IMR-90 (cell line): ENCODE data around the gene C11orf58. TPM values are rescaled to one million over a fixed set of nuclear protein-coding genes. Genes with fewer than 3 reads are reported as not detected.

Experiments used
- ATAC-seq: fragments of 200-7000 bp; cut with Tn5 transposase; 2 replicates; pipeline ENCODE4 v1.9.1; 2020; ENCODE audit warnings: low read depth, mild to moderate bottlenecking, moderate library complexity
- BruUV-seq: library from RNA; stranded (reverse); fragments of 400-500 nt; replicated peaks from 2 replicates; lab custom pipeline; 2021; lab: Mats Ljungman, UMichigan
- CTCF ChIA-PET: fragments of 300-600 bp; formaldehyde crosslinking; extraction: SDS; loops from one replicate; lab custom pipeline; 2021; ENCODE audit warnings: antibody characterized with exemption; lab: Yijun Ruan, JAX
- POLR2A ChIA-PET: fragments of 300-600 bp; sonication (Branson Sonifier 250); formaldehyde crosslinking; loops from one replicate; lab custom pipeline; 2022; ENCODE audit warnings: antibody characterized with exemption; ENCODE audit not compliant: unreplicated experiment; lab: Charles Lee
- DNase-seq: peaks from one replicate; pipeline ENCODE4 v3.0.0; 2013
- H2AFZ ChIP-seq: replicated peaks from 2 replicates; pipeline ENCODE3; 2013; ENCODE audit warnings: low read length, mild to moderate bottlenecking; ENCODE audit not compliant: poor library complexity
- H2AK5ac ChIP-seq: 2 replicates; pipeline ENCODE4 v1.6.1; 2013; ENCODE audit warnings: low read depth, low read length, inconsistent platforms
- H2AK9ac ChIP-seq: replicated peaks from 2 replicates; pipeline ENCODE3; 2013; ENCODE audit warnings: mild to moderate bottlenecking, low read depth, low read length, moderate library complexity; ENCODE audit not compliant: poor library complexity
- H2BK120ac ChIP-seq: 2 replicates; pipeline ENCODE4 v1.6.1; 2013; ENCODE audit warnings: low read depth, low read length, inconsistent platforms
- H2BK15ac ChIP-seq: 3 replicates; pipeline ENCODE4 v1.6.1; 2013; ENCODE audit warnings: low read depth, low read length, inconsistent platforms
- H2BK20ac ChIP-seq: 2 replicates; pipeline ENCODE4 v1.6.1; 2013; ENCODE audit warnings: low read depth, mild to moderate bottlenecking, inconsistent platforms, low read length, moderate library complexity
- H2BK5ac ChIP-seq: 2 replicates; pipeline ENCODE4 v1.6.1; 2013; ENCODE audit warnings: mild to moderate bottlenecking, low read depth, low read length, inconsistent platforms; ENCODE audit not compliant: poor library complexity, severe bottlenecking
- H3K14ac ChIP-seq: replicated peaks from 2 replicates; pipeline ENCODE4 v1.6.1; 2013; ENCODE audit warnings: low read depth, low read length, inconsistent platforms
- H3K18ac ChIP-seq: 2 replicates; pipeline ENCODE4 v1.6.1; 2013; ENCODE audit warnings: low read depth, low read length, control low read depth
- H3K23ac ChIP-seq: 2 replicates; pipeline ENCODE4 v1.6.1; 2013; ENCODE audit warnings: low read depth, low read length, inconsistent platforms
- H3K27ac ChIP-seq: 2 replicates; pipeline ENCODE4 v1.5.1; 2013; ENCODE audit warnings: mild to moderate bottlenecking, control low read depth, low read length; ENCODE audit not compliant: insufficient read depth
- H3K27me3 ChIP-seq: 2 replicates; pipeline ENCODE4 v1.6.1; 2013; ENCODE audit warnings: low read length; ENCODE audit not compliant: control insufficient read depth, insufficient read depth
- H3K36me3 ChIP-seq: 2 replicates; pipeline ENCODE4 v1.6.1; 2013; ENCODE audit warnings: low read length, mixed read lengths; ENCODE audit not compliant: control insufficient read depth, insufficient read depth
- H3K4ac ChIP-seq: 2 replicates; pipeline ENCODE4 v1.6.1; 2013; ENCODE audit warnings: low read depth, low read length, inconsistent platforms
- H3K4me1 ChIP-seq: 2 replicates; pipeline ENCODE4 v1.6.1; 2013; ENCODE audit warnings: low read length, mixed read lengths; ENCODE audit not compliant: control insufficient read depth, insufficient read depth
- H3K4me2 ChIP-seq: 2 replicates; pipeline ENCODE4 v1.6.1; 2013; ENCODE audit warnings: low read depth, mild to moderate bottlenecking, control low read depth, low read length, moderate library complexity
- H3K4me3 ChIP-seq: 2 replicates; pipeline ENCODE4 v1.5.1; 2013; ENCODE audit warnings: low read depth, mild to moderate bottlenecking, control low read depth, low read length, moderate library complexity; ENCODE audit not compliant: insufficient read depth
- H3K56ac ChIP-seq: 2 replicates; pipeline ENCODE4 v1.6.1; 2013; ENCODE audit warnings: low read length, inconsistent platforms; ENCODE audit not compliant: insufficient read depth; ENCODE audit errors: extremely low read depth
- H3K79me1 ChIP-seq, 2 experiments: 2 replicates each; pipeline ENCODE4 v1.6.1; 2013; ENCODE audit warnings: low read length in 2 of 2, inconsistent platforms in 1 of 2, low read depth in 1 of 2
- H3K9ac ChIP-seq: 2 replicates; pipeline ENCODE4 v1.6.1; 2013; ENCODE audit warnings: low read depth, low read length, control low read depth
- H3K9me1 ChIP-seq: 2 replicates; pipeline ENCODE4 v1.6.1; 2013; ENCODE audit warnings: low read length, inconsistent platforms; ENCODE audit not compliant: insufficient read depth
- H3K9me3 ChIP-seq: 2 replicates; pipeline ENCODE4 v1.6.1; 2013; ENCODE audit warnings: low read length; ENCODE audit not compliant: control insufficient read depth, insufficient read depth
- H4K20me1 ChIP-seq: 2 replicates; pipeline ENCODE4 v1.6.1; 2013; ENCODE audit warnings: low read length, inconsistent platforms; ENCODE audit not compliant: insufficient read depth
- H4K5ac ChIP-seq: 2 replicates; pipeline ENCODE4 v1.6.1; 2013; ENCODE audit warnings: mild to moderate bottlenecking, low read depth, low read length, control low read depth
- H4K8ac ChIP-seq, 2 experiments: 2 replicates each; pipeline ENCODE4 v1.6.1; 2013; ENCODE audit warnings: low read depth in 2 of 2, low read length in 2 of 2, control low read depth in 1 of 2, inconsistent platforms in 1 of 2
- H4K91ac ChIP-seq: 2 replicates; pipeline ENCODE4 v1.6.1; 2013; ENCODE audit warnings: low read depth, low read length, inconsistent platforms; ENCODE audit not compliant: insufficient read depth
- BHLHE40 ChIP-seq: fragments of 150-350 bp; IDR thresholded peaks from 2 replicates; pipeline ENCODE4 v1.6.1; 2016; ENCODE audit warnings: mild to moderate bottlenecking, low read depth, low read length
- CEBPB ChIP-seq: IDR thresholded peaks from 2 replicates; pipeline ENCODE4 v1.6.1; 2012; ENCODE audit warnings: low read depth, low read length, improper control_type of control experiment
- CHD1 ChIP-seq: IDR thresholded peaks from 2 replicates; pipeline ENCODE4 v1.6.1; 2012; ENCODE audit warnings: low read depth, low read length, improper control_type of control experiment
- FOS ChIP-seq: fragments of 150-350 bp; IDR thresholded peaks from 2 replicates; pipeline ENCODE4 v1.6.1; 2016; ENCODE audit warnings: low read depth, low read length
- MAFK ChIP-seq: IDR thresholded peaks from 2 replicates; pipeline ENCODE4 v1.6.1; 2012; ENCODE audit warnings: low read depth, low read length, improper control_type of control experiment
- MAZ ChIP-seq: IDR thresholded peaks from 2 replicates; pipeline ENCODE4 v1.6.1; 2012; ENCODE audit warnings: low read depth, mild to moderate bottlenecking, low read length, improper control_type of control experiment, moderate library complexity, borderline replicate concordance
- MXI1 ChIP-seq: IDR thresholded peaks from 2 replicates; pipeline ENCODE4 v1.6.1; 2012; ENCODE audit warnings: low read depth, mild to moderate bottlenecking, low read length, moderate library complexity, borderline replicate concordance
- NFE2L2 ChIP-seq: fragments of 150-350 bp; IDR thresholded peaks from 2 replicates; pipeline ENCODE4 v1.6.1; 2016; ENCODE audit warnings: low read depth, mild to moderate bottlenecking, low read length
- POLR2A ChIP-seq: IDR thresholded peaks from 2 replicates; pipeline ENCODE4 v1.6.1; 2012; ENCODE audit warnings: mild to moderate bottlenecking, low read depth, low read length
- RAD21 ChIP-seq: IDR thresholded peaks from 2 replicates; pipeline ENCODE4 v1.6.1; 2012; ENCODE audit warnings: low read length, improper control_type of control experiment
- RCOR1 ChIP-seq: IDR thresholded peaks from 2 replicates; pipeline ENCODE4 v1.6.1; 2012; ENCODE audit warnings: mild to moderate bottlenecking, low read length, improper control_type of control experiment; ENCODE audit not compliant: insufficient replicate concordance
- RFX5 ChIP-seq: IDR thresholded peaks from 2 replicates; pipeline ENCODE4 v1.8.0; 2012; ENCODE audit warnings: low read depth, mild to moderate bottlenecking, low read length, moderate library complexity
- SMC3 ChIP-seq: fragments of 150-350 bp; IDR thresholded peaks from 2 replicates; pipeline ENCODE4 v1.6.1; 2016; ENCODE audit warnings: low read depth, mild to moderate bottlenecking, antibody characterized with exemption, low read length, moderate library complexity
- WGBS, 2 experiments: methylation state at CpG; one replicate each; pipeline versions ENCODE4 v1.1.5 to v1.1.7; 2013; ENCODE audit warnings: missing lambda C conversion rate in 2 of 2; ENCODE audit not compliant: insufficient read length in 1 of 2; ENCODE audit errors: extremely low coverage in 2 of 2; 5-methylcytosine and 5-hydroxymethylcytosine counted together
- dilution Hi-C: fragments of 300-500 bp; cut with HindIII; formaldehyde crosslinking; loops from one replicate; pipeline ENCODE4 v1.14.3; 2018; ENCODE audit warnings: low sequenced_read_pairs; ENCODE audit not compliant: unreplicated experiment
- in situ Hi-C: fragments of 300-500 bp; cut with MboI; formaldehyde crosslinking; loops from 3 replicates; pipeline ENCODE4 v1.14.3; 2019; ENCODE audit warnings: low sequenced_read_pairs, inconsistent platforms, mixed read lengths
- intact Hi-C: fragments of 100-400 bp; cut with micrococcal nuclease; formaldehyde crosslinking; loops from 2 replicates; pipeline ENCODE4 v1.10.0; 2022
- polyA plus RNA-seq, 3 experiments: library from polyadenylated mRNA; depleted of rRNA; stranded (reverse); fragments of >200 nt; gene quantifications; 2 replicates each; pipeline ENCODE4 v1.2.3, GENCODE V29; 2012; ENCODE audit warnings: low replicate concordance in 1 of 3
- total RNA-seq: library from RNA; depleted of rRNA; stranded (reverse); fragments of >200 nt; gene quantifications from 2 replicates; pipeline ENCODE4 v1.2.3, GENCODE V29; 2012
- TF ChIP-seq, protein P1 (sequence below): conservative IDR thresholded peaks from 2 replicates; pipeline ENCODE4 v1.5.1; 2012; ENCODE audit warnings: mild to moderate bottlenecking, low read depth, low read length, improper control_type of control experiment
- TF ChIP-seq, protein P2 (sequence below): fragments of 150-350 bp; IDR thresholded peaks from 2 replicates; pipeline ENCODE4 v1.6.1; 2016; ENCODE audit warnings: low read depth, mild to moderate bottlenecking, low read length, moderate library complexity, borderline replicate concordance

C11orf58 gene
- total and polyA plus RNA-seq, 2 of the 4 experiments (the other 2 are of a cell fraction) = 53.8 to 67.8 TPM

DNA sequence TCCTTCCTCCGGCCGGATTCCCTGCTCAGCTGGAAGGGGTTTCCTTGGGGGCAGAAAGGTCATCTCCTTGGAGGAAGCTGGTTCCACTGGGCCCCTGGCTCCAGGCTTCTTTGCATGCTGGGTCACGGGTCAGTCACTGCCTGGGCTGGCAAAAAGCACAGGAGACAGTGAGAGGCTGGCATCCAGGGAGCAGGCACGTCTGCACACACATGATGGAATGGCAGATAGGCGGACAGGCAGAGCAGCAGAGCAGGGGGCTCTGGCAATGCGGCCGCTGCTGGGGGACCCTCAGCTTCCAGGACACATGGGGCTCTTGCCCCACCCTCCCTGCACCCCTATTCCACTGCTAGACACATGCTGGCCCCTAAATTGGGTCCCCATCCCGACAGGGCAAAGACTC, 40.4 kb downstream of the C11orf58 start:
- TF ChIP-seq MAZ (no peak), RFX5 (no peak), SMC3 (no peak), BHLHE40 (no peak), FOS (no peak), RAD21 (no peak), CHD1 (no peak), NFE2L2 (no peak), CEBPB (no peak), MXI1 (no peak), POLR2A (no peak), MAFK (no peak), RCOR1 (no peak)
- TF ChIP-seq, protein P1, sequence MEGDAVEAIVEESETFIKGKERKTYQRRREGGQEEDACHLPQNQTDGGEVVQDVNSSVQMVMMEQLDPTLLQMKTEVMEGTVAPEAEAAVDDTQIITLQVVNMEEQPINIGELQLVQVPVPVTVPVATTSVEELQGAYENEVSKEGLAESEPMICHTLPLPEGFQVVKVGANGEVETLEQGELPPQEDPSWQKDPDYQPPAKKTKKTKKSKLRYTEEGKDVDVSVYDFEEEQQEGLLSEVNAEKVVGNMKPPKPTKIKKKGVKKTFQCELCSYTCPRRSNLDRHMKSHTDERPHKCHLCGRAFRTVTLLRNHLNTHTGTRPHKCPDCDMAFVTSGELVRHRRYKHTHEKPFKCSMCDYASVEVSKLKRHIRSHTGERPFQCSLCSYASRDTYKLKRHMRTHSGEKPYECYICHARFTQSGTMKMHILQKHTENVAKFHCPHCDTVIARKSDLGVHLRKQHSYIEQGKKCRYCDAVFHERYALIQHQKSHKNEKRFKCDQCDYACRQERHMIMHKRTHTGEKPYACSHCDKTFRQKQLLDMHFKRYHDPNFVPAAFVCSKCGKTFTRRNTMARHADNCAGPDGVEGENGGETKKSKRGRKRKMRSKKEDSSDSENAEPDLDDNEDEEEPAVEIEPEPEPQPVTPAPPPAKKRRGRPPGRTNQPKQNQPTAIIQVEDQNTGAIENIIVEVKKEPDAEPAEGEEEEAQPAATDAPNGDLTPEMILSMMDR = no peak
- TF ChIP-seq, protein P2, sequence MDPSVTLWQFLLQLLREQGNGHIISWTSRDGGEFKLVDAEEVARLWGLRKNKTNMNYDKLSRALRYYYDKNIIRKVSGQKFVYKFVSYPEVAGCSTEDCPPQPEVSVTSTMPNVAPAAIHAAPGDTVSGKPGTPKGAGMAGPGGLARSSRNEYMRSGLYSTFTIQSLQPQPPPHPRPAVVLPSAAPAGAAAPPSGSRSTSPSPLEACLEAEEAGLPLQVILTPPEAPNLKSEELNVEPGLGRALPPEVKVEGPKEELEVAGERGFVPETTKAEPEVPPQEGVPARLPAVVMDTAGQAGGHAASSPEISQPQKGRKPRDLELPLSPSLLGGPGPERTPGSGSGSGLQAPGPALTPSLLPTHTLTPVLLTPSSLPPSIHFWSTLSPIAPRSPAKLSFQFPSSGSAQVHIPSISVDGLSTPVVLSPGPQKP = no peak
- H4K8ac ChIP-seq = no peak overlapping the region
- H3K4me3 ChIP-seq = no peak overlapping the region
- no peak overlapping the region for H2BK5ac ChIP-seq
- H3K23ac ChIP-seq = no peak overlapping the region
- H3K4me2 ChIP-seq = no peak overlapping the region
- dilution Hi-C loops = no loop called here
- peaks cover 17% of the 10 kb centered on the region; the same call in 1 of the 2 replicates for H3K27me3 ChIP-seq
- no peak overlapping the region for H3K27ac ChIP-seq
- no peak overlapping the region for H4K91ac ChIP-seq
- H3K9me3 ChIP-seq = no peaks in the 10 kb centered on the region
- in situ Hi-C loops = no loop called here
- H3K9me1 ChIP-seq = no peaks in the 10 kb centered on the region
- H2AFZ ChIP-seq = no peak overlapping the region
- no peak overlapping the region for H2AK9ac ChIP-seq
- WGBS, 2 experiments = 92% methylated on average over 4 of the region's 8 CpGs; no CpG with 5 or more reads in 1 of the 2 experiments
- CTCF ChIA-PET = interaction anchor here (0.7 kb wide), 1 partner anchor 1171 kb away, joined by 3 read pairs; no protein-coding TSS in a partner anchor
- H2BK20ac ChIP-seq = no peak overlapping the region
- H3K4ac ChIP-seq = no peak overlapping the region
- H3K56ac ChIP-seq = no peak overlapping the region
- H2BK120ac ChIP-seq = no peak overlapping the region
- H3K14ac ChIP-seq = no peak overlapping the region
- POLR2A ChIA-PET = no interaction called here
- no peaks in the 10 kb centered on the region for H4K20me1 ChIP-seq
- DNase-seq (no peak), ATAC-seq (no peak)
- intact Hi-C loops = no loop called here
- H3K9ac ChIP-seq = no peak overlapping the region
- no peaks in the 10 kb centered on the region for H3K79me1 ChIP-seq
- H3K18ac ChIP-seq = no peak overlapping the region
- no peak overlapping the region for H2BK15ac ChIP-seq
- no peak overlapping the region for H2AK5ac ChIP-seq
- BruUV-seq = no TSS peak
- H3K4me1 ChIP-seq = no peaks in the 10 kb centered on the region; the same call in 1 of the 2 replicates
- no peaks in the 10 kb centered on the region for H3K36me3 ChIP-seq
- no peak overlapping the region for H4K5ac ChIP-seq
